ENCODE data around the gene FOSL2. TPM values are rescaled to one million over a fixed set of nuclear protein-coding genes. Genes with fewer than 3 reads are reported as not detected.
"Not testable (repeated sequence)": the region's sequence is repeated elsewhere in the genome, so short reads cannot be mapped to it uniquely, and the experiment has no call there.

FOSL2 gene
- total RNA-seq, 1 experiment from 2014 or later = 0.30 TPM

GRCh38 chr2:28365158-28365557 lies 27.5 kb upstream of the FOSL2 start:
- Histone ChIP-seq H3K27me3 (ENCODE audit: low read length) (no peaks in the 10 kb centered on the region), H3K36me3 (ENCODE audit: insufficient read depth, low read length) (no peaks in the 10 kb centered on the region), H3K27ac (ENCODE audit: low read length) (no peak overlapping the region), H3K4me3 (ENCODE audit: low read length) (no peak overlapping the region), H3K9me3 (ENCODE audit: low read length) (no peaks in the 10 kb centered on the region), H3K4me2 (ENCODE audit: low read depth, low read length, poor library complexity, severe bottlenecking) (no peak overlapping the region), H3K9me2 (replicated peaks; ENCODE audit: insufficient read depth, low read length) (no peaks in the 10 kb centered on the region), H2AFZ (ENCODE audit: low read length) (no peak overlapping the region), H3K79me2 (ENCODE audit: low read length) (no peaks in the 10 kb centered on the region), H4K20me1 (ENCODE audit: insufficient read depth, low read depth, low read length) (no peaks in the 10 kb centered on the region), H3K9ac (ENCODE audit: low read length) (no peak overlapping the region), H3K4me1 (ENCODE audit: low read length) (no peaks in the 10 kb centered on the region)
- DNase-seq = no peak

- H3K27me3 ChIP-seq (ENCODE audit: low read length) = no peaks in the 10 kb centered on the region
- H3K36me3 ChIP-seq (ENCODE audit: insufficient read depth, low read length) = no peaks in the 10 kb centered on the region
- H3K79me2 ChIP-seq (ENCODE audit: low read length) = no peaks in the 10 kb centered on the region
- H3K4me3 ChIP-seq (ENCODE audit: low read length) = no peak overlapping the region
- no peak overlapping the region for H3K9ac ChIP-seq (ENCODE audit: low read length)
- H3K27ac ChIP-seq (ENCODE audit: low read length) = no peak overlapping the region
- H3K4me1 ChIP-seq (ENCODE audit: low read length) = no peaks in the 10 kb centered on the region
- no peak for DNase-seq
- no peak overlapping the region for H3K4me2 ChIP-seq (ENCODE audit: low read depth, low read length, poor library complexity, severe bottlenecking)
- no peaks in the 10 kb centered on the region for H4K20me1 ChIP-seq (ENCODE audit: insufficient read depth, low read depth, low read length)
- no peaks in the 10 kb centered on the region for H3K9me3 ChIP-seq (ENCODE audit: low read length)
- no peak overlapping the region for H2AFZ ChIP-seq (ENCODE audit: low read length)
- H3K9me2 ChIP-seq (replicated peaks; ENCODE audit: insufficient read depth, low read length) = no peaks in the 10 kb centered on the region
Measured at GRCh38 chr2:28366149-28366495, 26.5 kb upstream of the FOSL2 start.

DNA sequence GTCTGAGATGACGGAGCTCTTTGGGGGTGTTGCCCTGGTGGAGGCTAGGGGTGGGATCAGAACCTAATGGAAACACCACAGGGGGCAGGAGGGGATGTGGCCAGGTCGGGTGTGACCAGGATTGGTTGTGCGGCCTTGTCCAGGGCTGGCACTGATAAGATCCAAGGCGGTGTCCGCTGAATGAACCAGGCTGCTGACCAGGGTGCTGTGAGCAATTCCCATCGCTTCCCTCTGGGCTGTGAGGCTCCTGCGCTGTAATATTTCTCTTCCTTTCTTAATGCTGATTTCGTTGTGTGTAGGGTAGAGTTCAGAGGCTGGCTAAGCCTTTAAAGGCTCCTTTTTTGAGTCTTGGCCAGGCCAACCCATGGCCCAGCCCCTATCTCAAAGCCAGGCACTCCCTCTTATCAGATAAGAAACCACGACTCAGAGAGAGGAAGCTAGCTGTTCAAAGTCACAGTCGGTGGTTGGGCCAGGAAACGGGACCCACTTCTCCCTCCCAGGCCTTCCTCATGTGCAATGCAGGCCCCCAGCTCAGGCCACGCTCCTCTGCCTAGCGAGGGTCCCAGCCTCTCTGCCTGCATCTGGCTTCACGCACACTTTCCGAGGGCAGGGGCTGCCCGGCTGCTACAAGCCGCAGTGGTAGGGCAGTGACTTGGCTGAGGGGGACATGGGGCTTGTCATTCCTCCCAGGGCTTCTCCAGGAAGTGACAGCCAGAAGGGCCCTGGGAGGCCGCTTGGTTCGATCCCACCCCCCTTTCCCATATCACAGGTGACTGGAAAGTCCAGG lies 26.0 kb upstream of the FOSL2 start:
- Histone ChIP-seq H2AFZ (ENCODE audit: low read length) (no peak overlapping the region), H3K27me3 (ENCODE audit: low read length) (no peaks in the 10 kb centered on the region), H3K27ac (ENCODE audit: low read length) (no peak overlapping the region), H3K36me3 (ENCODE audit: insufficient read depth, low read length) (no peaks in the 10 kb centered on the region), H4K20me1 (ENCODE audit: insufficient read depth, low read depth, low read length) (no peaks in the 10 kb centered on the region), H3K9ac (ENCODE audit: low read length) (no peak overlapping the region), H3K4me3 (ENCODE audit: low read length) (no peak overlapping the region), H3K79me2 (ENCODE audit: low read length) (no peaks in the 10 kb centered on the region), H3K9me3 (ENCODE audit: low read length) (no peaks in the 10 kb centered on the region), H3K4me2 (ENCODE audit: low read depth, low read length, poor library complexity, severe bottlenecking) (no peak overlapping the region), H3K9me2 (replicated peaks; ENCODE audit: insufficient read depth, low read length) (no peaks in the 10 kb centered on the region), H3K4me1 (ENCODE audit: low read length) (no peaks in the 10 kb centered on the region)
- no peak for DNase-seq

- no peaks in the 10 kb centered on the region for H3K4me1 ChIP-seq (ENCODE audit: low read length)
- no peaks in the 10 kb centered on the region for H3K9me2 ChIP-seq (replicated peaks; ENCODE audit: insufficient read depth, low read length)
Measured at GRCh38 chr2:28367667-28368356, 24.8 kb upstream of the FOSL2 start.

GRCh38 chr2:28368357-28368798 lies 24.3 kb upstream of the FOSL2 start:
- Histone ChIP-seq H3K4me3 (ENCODE audit: low read length) (no peak overlapping the region), H3K9me2 (replicated peaks; ENCODE audit: insufficient read depth, low read length) (no peaks in the 10 kb centered on the region), H3K9ac (ENCODE audit: low read length) (no peak overlapping the region), H3K36me3 (ENCODE audit: insufficient read depth, low read length) (no peaks in the 10 kb centered on the region), H3K9me3 (ENCODE audit: low read length) (no peaks in the 10 kb centered on the region), H3K4me2 (ENCODE audit: low read depth, low read length, poor library complexity, severe bottlenecking) (no peak overlapping the region), H2AFZ (ENCODE audit: low read length) (no peak overlapping the region), H3K79me2 (ENCODE audit: low read length) (no peaks in the 10 kb centered on the region), H3K27me3 (ENCODE audit: low read length) (no peaks in the 10 kb centered on the region), H3K27ac (ENCODE audit: low read length) (no peak overlapping the region), H4K20me1 (ENCODE audit: insufficient read depth, low read depth, low read length) (no peaks in the 10 kb centered on the region), H3K4me1 (ENCODE audit: low read length) (no peaks in the 10 kb centered on the region)
- no peak for DNase-seq

More at GRCh38 chr2:28367667-28368356, 24.8 kb upstream of the FOSL2 start:
- no peak for DNase-seq
- Histone ChIP-seq H4K20me1 (ENCODE audit: insufficient read depth, low read depth, low read length) (no peaks in the 10 kb centered on the region), H3K9me3 (ENCODE audit: low read length) (no peaks in the 10 kb centered on the region), H3K9ac (ENCODE audit: low read length) (no peak overlapping the region), H3K27ac (ENCODE audit: low read length) (no peak overlapping the region), H3K36me3 (ENCODE audit: insufficient read depth, low read length) (no peaks in the 10 kb centered on the region), H3K4me3 (ENCODE audit: low read length) (no peak overlapping the region), H3K79me2 (ENCODE audit: low read length) (no peaks in the 10 kb centered on the region), H2AFZ (ENCODE audit: low read length) (no peak overlapping the region), H3K4me2 (ENCODE audit: low read depth, low read length, poor library complexity, severe bottlenecking) (no peak overlapping the region), H3K27me3 (ENCODE audit: low read length) (no peaks in the 10 kb centered on the region)

DNA sequence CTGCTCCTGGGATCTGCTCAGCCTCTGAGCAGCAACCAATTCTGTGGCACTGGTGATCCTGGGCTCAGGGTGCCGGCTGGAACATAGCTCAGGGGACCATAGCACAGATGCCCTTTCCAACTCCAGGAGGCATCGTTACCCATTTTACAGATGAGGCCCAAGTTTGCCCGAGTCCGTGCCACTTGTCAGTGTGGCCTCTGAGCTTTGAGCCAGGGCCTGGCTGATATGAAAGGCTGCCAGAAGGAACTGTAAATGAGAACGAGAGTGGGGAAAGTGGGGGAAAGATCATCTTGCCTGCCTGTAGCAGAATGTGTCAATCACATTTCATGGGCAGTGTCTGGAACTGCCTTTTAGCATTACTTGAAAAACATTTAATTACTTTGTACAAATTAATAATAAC lies 23.3 kb upstream of the FOSL2 start:
- no peaks in the 10 kb centered on the region for H3K36me3 ChIP-seq (ENCODE audit: insufficient read depth, low read length)
- H2AFZ ChIP-seq (ENCODE audit: low read length) = no peak overlapping the region
- no peak overlapping the region for H3K27ac ChIP-seq (ENCODE audit: low read length)
- H3K79me2 ChIP-seq (ENCODE audit: low read length) = no peaks in the 10 kb centered on the region
- no peak overlapping the region for H3K9ac ChIP-seq (ENCODE audit: low read length)
- no peak overlapping the region for H3K4me3 ChIP-seq (ENCODE audit: low read length)
- H4K20me1 ChIP-seq (ENCODE audit: insufficient read depth, low read depth, low read length) = no peaks in the 10 kb centered on the region
- DNase-seq = no peak
- H3K4me1 ChIP-seq (ENCODE audit: low read length) = no peaks in the 10 kb centered on the region
- H3K4me2 ChIP-seq (ENCODE audit: low read depth, low read length, poor library complexity, severe bottlenecking) = no peak overlapping the region
- no peaks in the 10 kb centered on the region for H3K9me2 ChIP-seq (replicated peaks; ENCODE audit: insufficient read depth, low read length)
- no peaks in the 10 kb centered on the region for H3K9me3 ChIP-seq (ENCODE audit: low read length)
- H3K27me3 ChIP-seq (ENCODE audit: low read length) = no peaks in the 10 kb centered on the region

GRCh38 chr2:28370354-28370753 lies 22.3 kb upstream of the FOSL2 start:
- no peaks in the 10 kb centered on the region for H3K9me3 ChIP-seq (ENCODE audit: low read length)
- DNase-seq = no peak
- no peaks in the 10 kb centered on the region for H3K4me1 ChIP-seq (ENCODE audit: low read length)
- no peak overlapping the region for H3K4me2 ChIP-seq (ENCODE audit: low read depth, low read length, poor library complexity, severe bottlenecking)
- no peak overlapping the region for H3K4me3 ChIP-seq (ENCODE audit: low read length)
- no peaks in the 10 kb centered on the region for H4K20me1 ChIP-seq (ENCODE audit: insufficient read depth, low read depth, low read length)
- no peaks in the 10 kb centered on the region for H3K27me3 ChIP-seq (ENCODE audit: low read length)
- H3K9ac ChIP-seq (ENCODE audit: low read length) = no peak overlapping the region
- H3K79me2 ChIP-seq (ENCODE audit: low read length) = no peaks in the 10 kb centered on the region
- H3K9me2 ChIP-seq (replicated peaks; ENCODE audit: insufficient read depth, low read length) = no peaks in the 10 kb centered on the region
- no peak overlapping the region for H2AFZ ChIP-seq (ENCODE audit: low read length)
- H3K27ac ChIP-seq (ENCODE audit: low read length) = no peak overlapping the region
- H3K36me3 ChIP-seq (ENCODE audit: insufficient read depth, low read length) = no peaks in the 10 kb centered on the region

DNA sequence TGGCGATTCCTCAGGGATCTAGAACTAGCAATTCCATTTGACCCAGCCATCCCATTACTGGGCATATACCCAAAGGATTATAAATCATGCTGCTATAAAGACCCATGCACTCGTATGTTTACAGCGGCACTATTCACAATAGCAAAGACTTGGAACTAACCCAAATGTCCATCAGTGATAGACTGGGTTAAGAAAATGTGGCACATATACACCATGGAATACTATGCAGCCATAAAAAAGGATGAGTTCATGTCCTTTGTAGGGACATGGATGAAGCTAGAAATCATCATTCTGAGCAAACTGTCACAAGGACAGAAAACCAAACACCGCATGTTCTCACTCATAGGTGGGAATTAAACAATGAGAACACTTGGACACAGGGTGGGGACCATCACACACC lies 20.9 kb upstream of the FOSL2 start:
- not testable (repeated sequence) for DNase-seq; H3K27ac ChIP-seq (ENCODE audit: low read length); H3K27me3 ChIP-seq (ENCODE audit: low read length)

More for the DNA sequence above, 20.9 kb upstream of the FOSL2 start:
- H2AFZ ChIP-seq (ENCODE audit: low read length); H3K9ac ChIP-seq (ENCODE audit: low read length); H3K79me2 ChIP-seq (ENCODE audit: low read length); H3K4me3 ChIP-seq (ENCODE audit: low read length); H3K9me2 ChIP-seq (replicated peaks; ENCODE audit: insufficient read depth, low read length); H3K4me1 ChIP-seq (ENCODE audit: low read length); H3K9me3 ChIP-seq (ENCODE audit: low read length); H3K4me2 ChIP-seq (ENCODE audit: low read depth, low read length, poor library complexity, severe bottlenecking); H4K20me1 ChIP-seq (ENCODE audit: insufficient read depth, low read depth, low read length); H3K36me3 ChIP-seq (ENCODE audit: insufficient read depth, low read length): not testable (repeated sequence)
